ENCODE data around the gene TNFSF13.
"Not testable (repeated sequence)": the region's sequence is repeated elsewhere in the genome, so short reads cannot be mapped to it uniquely, and the experiment has no call there.

Gene TNFSF13

GRCh38 chr17:7592422-7593021 lies 34.0 kb downstream of the TNFSF13 start:
- DNase-seq: no peak

- no peak for DNase-seq
Measured at GRCh38 chr17:7593296-7593695, 34.7 kb downstream of the TNFSF13 start.

- DNase-seq: not testable (repeated sequence)
Measured at GRCh38 chr17:7597561-7597960, 39.0 kb downstream of the TNFSF13 start.

GRCh38 chr17:7606280-7606679 lies 47.7 kb downstream of the TNFSF13 start:
- DNase-seq: no peak

- DNase-seq: no peak
Measured at GRCh38 chr17:7610641-7611040, 52.1 kb downstream of the TNFSF13 start.

All from NCI-H748 treated with DMSO at 0.1 percent for 48 hours (cell line).